ENCODE measurements around the gene TTC28. TPM values are rescaled to one million over a fixed set of nuclear protein-coding genes. Genes with fewer than 3 reads are reported as not detected.
"Not testable (repeated sequence)": the region's sequence is repeated elsewhere in the genome, so short reads cannot be mapped to it uniquely, and the experiment has no call there.

The TTC28 gene
- total and polyA plus RNA-seq, 2 donors (not counting 1 experiment from before 2014, with no cell fraction given): 8.2 to 31.4 TPM

GRCh38 chr22:28521451-28521850 is 158.2 kb downstream of the TTC28 start:
- Histone ChIP-seq H3K27ac (ENCODE audit: insufficient read depth, low read length) (no peak overlapping the region), H3K27me3 (ENCODE audit: control insufficient read depth, insufficient read depth, low read length) (no peaks in the 10 kb centered on the region), H3K4me1 (ENCODE audit: control insufficient read depth, extremely low read depth, insufficient read depth, low read length) (no peaks in the 10 kb centered on the region), H3K9ac (ENCODE audit: insufficient read depth, low read length) (no peak overlapping the region), H3K79me2 (ENCODE audit: control insufficient read depth, insufficient read depth, low read length) (no peaks in the 10 kb centered on the region), H3K36me3 (ENCODE audit: control insufficient read depth, insufficient read depth, low read length) (no peaks in the 10 kb centered on the region), H3K4me3 (replicated peaks in 1 of 4; ENCODE audit: control extremely low read depth in 1 of 4, insufficient read depth in 1 of 4, low read depth in 3 of 4, low read length in 4 of 4) (no peak overlapping the region), H3K9me3 (ENCODE audit: control insufficient read depth, insufficient read depth, low read depth, low read length) (no peaks in the 10 kb centered on the region), H4K20me1 (ENCODE audit: control insufficient read depth, extremely low read depth, insufficient read depth, low read length) (no peaks in the 10 kb centered on the region), H2AFZ (ENCODE audit: low read length) (no peak overlapping the region), H3K4me2 (ENCODE audit: extremely low read depth, insufficient read depth, low read length) (no peak overlapping the region)
- TF ChIP-seq EZH2 (IDR thresholded peaks at IDR 0.05; ENCODE audit: low read length, missing control alignments): no peak
- TF ChIP-seq CTCF (conservative IDR thresholded peaks at IDR 0.05 in 1 of 2, IDR thresholded peaks at IDR 0.05 in 1 of 2; ENCODE audit: low read depth in 1 of 2, low read length in 2 of 2): no peak
- no peak for DNase-seq (ENCODE audit: low read depth in 2 of 2)

GRCh38 chr22:28514321-28514821 is 165.3 kb downstream of the TTC28 start:
- H3K36me3 ChIP-seq (ENCODE audit: control insufficient read depth, insufficient read depth, low read length): no peaks in the 10 kb centered on the region
- DNase-seq (ENCODE audit: low read depth in 2 of 2): peak; percentile 13
- no peaks in the 10 kb centered on the region for H3K79me2 ChIP-seq (ENCODE audit: control insufficient read depth, insufficient read depth, low read length)
- no peak overlapping the region for H3K4me3 ChIP-seq (replicated peaks in 1 of 4; ENCODE audit: control extremely low read depth in 1 of 4, insufficient read depth in 1 of 4, low read depth in 3 of 4, low read length in 4 of 4)
- H3K27me3 ChIP-seq (ENCODE audit: control insufficient read depth, insufficient read depth, low read length): no peaks in the 10 kb centered on the region
- no peaks in the 10 kb centered on the region for H3K4me1 ChIP-seq (ENCODE audit: control insufficient read depth, extremely low read depth, insufficient read depth, low read length)
- no peak overlapping the region for H3K9ac ChIP-seq (ENCODE audit: insufficient read depth, low read length)
- no peak overlapping the region for H3K27ac ChIP-seq (ENCODE audit: insufficient read depth, low read length)
- TF ChIP-seq EZH2 (IDR thresholded peaks at IDR 0.05; ENCODE audit: low read length, missing control alignments) (no peak), CTCF (conservative IDR thresholded peaks at IDR 0.05 in 1 of 2, IDR thresholded peaks at IDR 0.05 in 1 of 2; ENCODE audit: low read depth in 1 of 2, low read length in 2 of 2) (no peak)
- no peaks in the 10 kb centered on the region for H3K9me3 ChIP-seq (ENCODE audit: control insufficient read depth, insufficient read depth, low read depth, low read length)
- H2AFZ ChIP-seq (ENCODE audit: low read length): no peak overlapping the region
- no peaks in the 10 kb centered on the region for H4K20me1 ChIP-seq (ENCODE audit: control insufficient read depth, extremely low read depth, insufficient read depth, low read length)
- no peak overlapping the region for H3K4me2 ChIP-seq (ENCODE audit: extremely low read depth, insufficient read depth, low read length)

GRCh38 chr22:28512387-28512786 is 167.3 kb downstream of the TTC28 start:
- not testable (repeated sequence) for H3K9ac ChIP-seq (ENCODE audit: insufficient read depth, low read length); H3K4me1 ChIP-seq (ENCODE audit: control insufficient read depth, extremely low read depth, insufficient read depth, low read length); H3K4me2 ChIP-seq (ENCODE audit: extremely low read depth, insufficient read depth, low read length); H3K4me3 ChIP-seq (replicated peaks in 1 of 4; ENCODE audit: control extremely low read depth in 1 of 4, insufficient read depth in 1 of 4, low read depth in 3 of 4, low read length in 4 of 4); H2AFZ ChIP-seq (ENCODE audit: low read length); DNase-seq (ENCODE audit: low read depth in 2 of 2); H3K79me2 ChIP-seq (ENCODE audit: control insufficient read depth, insufficient read depth, low read length); H3K27ac ChIP-seq (ENCODE audit: insufficient read depth, low read length); H3K27me3 ChIP-seq (ENCODE audit: control insufficient read depth, insufficient read depth, low read length); H3K9me3 ChIP-seq (ENCODE audit: control insufficient read depth, insufficient read depth, low read depth, low read length); H4K20me1 ChIP-seq (ENCODE audit: control insufficient read depth, extremely low read depth, insufficient read depth, low read length); H3K36me3 ChIP-seq (ENCODE audit: control insufficient read depth, insufficient read depth, low read length)
